OCI-LY3 (cell line): ENCODE data around the gene EDN2.

Source experiments
- H2AFZ ChIP-seq: fragments of 200-600, 300-600 bp; shearing (Covaris generic); 2 replicates; pipeline ENCODE4 v1.6.0; 2014; ENCODE audit warnings: antibody characterized with exemption, low read depth, low read length
- H3K27ac ChIP-seq: fragments of 200-600, 300-600 bp; sonication (generic); 2 replicates; pipeline ENCODE4 v1.5.1; 2014; ENCODE audit warnings: mild to moderate bottlenecking, low read length, moderate library complexity, mixed read lengths
- H3K27me3 ChIP-seq: fragments of 200-600, 300-600 bp; sonication (generic); 2 replicates; pipeline ENCODE4 v1.6.1; 2014; ENCODE audit warnings: low read depth, low read length, mixed read lengths
- H3K36me3 ChIP-seq: fragments of 200-600, 300-600 bp; sonication (generic); replicated peaks from 2 replicates; pipeline ENCODE3; 2014; ENCODE audit warnings: low read depth, low read length, mixed read lengths
- H3K4me1 ChIP-seq: fragments of 300-600, 200-600 bp; sonication (generic); 2 replicates; pipeline ENCODE4 v1.6.1; 2014; ENCODE audit warnings: low read length, mixed read lengths
- H3K4me2 ChIP-seq: fragments of 200-600, 300-600 bp; sonication (generic); 2 replicates; pipeline ENCODE4 v1.6.1; 2014; ENCODE audit warnings: low read length, mixed read lengths
- H3K4me3 ChIP-seq: fragments of 300-600, 200-600 bp; sonication (generic); 2 replicates; pipeline ENCODE4 v1.5.1; 2014; ENCODE audit warnings: antibody characterized with exemption, mild to moderate bottlenecking, low read length, moderate library complexity
- H3K79me2 ChIP-seq: fragments of 300-600, 200-600 bp; shearing (Covaris generic); 2 replicates; pipeline ENCODE4 v1.6.1; 2014; ENCODE audit warnings: mild to moderate bottlenecking, low read length, mixed read lengths
- H3K9ac ChIP-seq: fragments of 300-600, 200-600 bp; shearing (Covaris generic); 2 replicates; pipeline ENCODE4 v1.6.0; 2014; ENCODE audit warnings: mild to moderate bottlenecking, low read length, moderate library complexity
- H3K9me3 ChIP-seq: fragments of 200-600, 300-600 bp; shearing (Covaris generic); 2 replicates; pipeline ENCODE4 v1.6.1; 2014; ENCODE audit warnings: low read length, mixed read lengths; ENCODE audit not compliant: insufficient read depth
- H4K20me1 ChIP-seq: fragments of 200-600, 300-600 bp; sonication (generic); 2 replicates; pipeline ENCODE4 v1.6.1; 2016; ENCODE audit warnings: low read length, mixed read lengths; ENCODE audit not compliant: insufficient read depth
- CTCF ChIP-seq: fragments of 200-600, 300-600 bp; sonication (generic); IDR thresholded peaks from 2 replicates; pipeline ENCODE4 v1.5.1; 2014; ENCODE audit warnings: antibody characterized with exemption, low read length, low read depth
- EZH2phosphoT487 ChIP-seq: fragments of 200-600 bp; shearing (Covaris generic); IDR thresholded peaks from 2 replicates; pipeline ENCODE4 v1.6.1; 2018; ENCODE audit warnings: antibody characterized with exemption, mixed run types, low read depth

The EDN2 gene

GRCh38 chr1:41494351-41495209 is 10.1 kb upstream of the EDN2 start:
- no peak overlapping the region for H3K4me2 ChIP-seq
- H3K4me3 ChIP-seq, result no peak overlapping the region
- H3K9ac ChIP-seq, result no peak overlapping the region
- H3K79me2 ChIP-seq, result no peaks in the 10 kb centered on the region
- no peak overlapping the region for H3K27ac ChIP-seq
- no peaks in the 10 kb centered on the region for H3K9me3 ChIP-seq
- peaks cover 41% of the 10 kb centered on the region for H3K4me1 ChIP-seq
- no peaks in the 10 kb centered on the region for H3K36me3 ChIP-seq
- H3K27me3 ChIP-seq, result no peaks in the 10 kb centered on the region
- H4K20me1 ChIP-seq, result no peaks in the 10 kb centered on the region
- H2AFZ ChIP-seq, result no peak overlapping the region
- no peak for TF ChIP-seq CTCF
- no peak for TF ChIP-seq EZH2phosphoT487

GRCh38 chr1:41493626-41494350 is 9.3 kb upstream of the EDN2 start:
- Histone ChIP-seq H2AFZ (no peak overlapping the region), H3K36me3 (no peaks in the 10 kb centered on the region), H3K27ac (no peak overlapping the region), H3K9ac (no peak overlapping the region), H3K4me1 (peaks cover 36% of the 10 kb centered on the region), H4K20me1 (no peaks in the 10 kb centered on the region), H3K4me2 (no peak overlapping the region), H3K79me2 (no peaks in the 10 kb centered on the region), H3K9me3 (no peaks in the 10 kb centered on the region), H3K27me3 (no peaks in the 10 kb centered on the region), H3K4me3 (no peak overlapping the region)
- TF ChIP-seq EZH2phosphoT487 (no peak), CTCF (no peak)

- H3K4me1 ChIP-seq, result peaks cover 36% of the 10 kb centered on the region
- no peak overlapping the region for H3K27ac ChIP-seq
- H3K4me2 ChIP-seq, result no peak overlapping the region
Measured at GRCh38 chr1:41493117-41493536, 8.6 kb upstream of the EDN2 start.

More at GRCh38 chr1:41493117-41493536, 8.6 kb upstream of the EDN2 start:
- Histone ChIP-seq H2AFZ (no peak overlapping the region), H3K9ac (no peak overlapping the region), H3K79me2 (no peaks in the 10 kb centered on the region), H3K9me3 (no peaks in the 10 kb centered on the region), H3K27me3 (no peaks in the 10 kb centered on the region), H4K20me1 (no peaks in the 10 kb centered on the region), H3K4me3 (no peak overlapping the region), H3K36me3 (no peaks in the 10 kb centered on the region)
- TF ChIP-seq EZH2phosphoT487 (no peak), CTCF (no peak)
